ENCODE data around the gene IFNE.
"Not testable (repeated sequence)": the region's sequence is repeated elsewhere in the genome, so short reads cannot be mapped to it uniquely, and the experiment has no call there.

Gene IFNE

DNA sequence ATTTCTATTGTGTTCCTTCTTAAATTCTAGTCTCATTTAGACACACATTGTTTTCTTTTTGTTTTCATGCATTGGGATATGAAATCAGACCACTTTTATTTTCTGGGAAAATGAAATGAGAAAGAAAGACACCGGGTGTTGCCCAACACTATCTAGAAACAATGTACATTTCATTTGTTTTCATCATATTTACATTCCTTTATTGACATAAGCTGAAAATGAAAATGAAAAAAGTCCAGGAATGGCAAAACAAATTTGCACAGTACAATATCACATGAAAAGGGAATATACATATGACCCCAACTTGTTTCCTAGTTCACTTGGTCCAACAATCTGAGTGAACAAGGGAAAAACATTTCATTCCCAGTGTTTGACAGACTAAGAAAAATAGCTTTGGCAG, 20.7 kb downstream of the IFNE start:
- TF ChIP-seq, protein P1, sequence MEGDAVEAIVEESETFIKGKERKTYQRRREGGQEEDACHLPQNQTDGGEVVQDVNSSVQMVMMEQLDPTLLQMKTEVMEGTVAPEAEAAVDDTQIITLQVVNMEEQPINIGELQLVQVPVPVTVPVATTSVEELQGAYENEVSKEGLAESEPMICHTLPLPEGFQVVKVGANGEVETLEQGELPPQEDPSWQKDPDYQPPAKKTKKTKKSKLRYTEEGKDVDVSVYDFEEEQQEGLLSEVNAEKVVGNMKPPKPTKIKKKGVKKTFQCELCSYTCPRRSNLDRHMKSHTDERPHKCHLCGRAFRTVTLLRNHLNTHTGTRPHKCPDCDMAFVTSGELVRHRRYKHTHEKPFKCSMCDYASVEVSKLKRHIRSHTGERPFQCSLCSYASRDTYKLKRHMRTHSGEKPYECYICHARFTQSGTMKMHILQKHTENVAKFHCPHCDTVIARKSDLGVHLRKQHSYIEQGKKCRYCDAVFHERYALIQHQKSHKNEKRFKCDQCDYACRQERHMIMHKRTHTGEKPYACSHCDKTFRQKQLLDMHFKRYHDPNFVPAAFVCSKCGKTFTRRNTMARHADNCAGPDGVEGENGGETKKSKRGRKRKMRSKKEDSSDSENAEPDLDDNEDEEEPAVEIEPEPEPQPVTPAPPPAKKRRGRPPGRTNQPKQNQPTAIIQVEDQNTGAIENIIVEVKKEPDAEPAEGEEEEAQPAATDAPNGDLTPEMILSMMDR (IDR thresholded peaks at IDR 0.05; ENCODE audit: low read depth, low read length): no peak
- no peak overlapping the region for H3K4me3 ChIP-seq (ENCODE audit: low read depth, low read length)
- no peaks in the 10 kb centered on the region for H3K9me3 ChIP-seq
- H3K36me3 ChIP-seq: no peaks in the 10 kb centered on the region
- H3K4me1 ChIP-seq: no peaks in the 10 kb centered on the region
- no peak for DNase-seq
- no peaks in the 10 kb centered on the region for H3K27me3 ChIP-seq

GRCh38 chr9:21455320-21455719, 26.8 kb downstream of the IFNE start:
- no peak for DNase-seq
- Histone ChIP-seq H3K9me3 (no peaks in the 10 kb centered on the region), H3K27me3 (no peaks in the 10 kb centered on the region), H3K4me1 (no peaks in the 10 kb centered on the region), H3K4me3 (ENCODE audit: low read depth, low read length) (no peak overlapping the region), H3K36me3 (no peaks in the 10 kb centered on the region)
- TF ChIP-seq, protein P1 (IDR thresholded peaks at IDR 0.05; ENCODE audit: low read depth, low read length): peak; percentile 63

DNA sequence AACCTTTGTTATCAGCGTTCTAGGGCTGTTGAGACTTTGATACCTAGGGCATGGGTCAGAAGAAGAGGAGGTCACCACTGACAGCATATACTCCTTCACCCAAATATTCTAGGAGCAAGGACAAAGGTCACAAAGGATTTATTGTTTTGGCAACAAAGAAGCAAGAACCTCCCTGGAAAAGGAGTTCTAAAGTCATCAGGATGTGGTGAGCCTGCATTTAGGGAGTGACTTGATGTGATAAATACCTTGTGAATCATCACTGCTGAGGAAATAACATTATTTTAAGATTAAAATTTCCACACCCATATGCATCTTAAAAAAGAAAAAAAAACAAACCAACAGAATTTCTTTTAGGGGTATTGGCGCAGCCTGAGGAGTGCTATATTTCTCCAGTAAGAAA, 28.0 kb downstream of the IFNE start:
- H3K9me3 ChIP-seq: no peaks in the 10 kb centered on the region
- no peak overlapping the region for H3K4me3 ChIP-seq (ENCODE audit: low read depth, low read length)
- no peaks in the 10 kb centered on the region for H3K27me3 ChIP-seq
- H3K4me1 ChIP-seq: no peaks in the 10 kb centered on the region
- TF ChIP-seq, protein P1 (IDR thresholded peaks at IDR 0.05; ENCODE audit: low read depth, low read length): no peak
- DNase-seq: no peak
- H3K36me3 ChIP-seq: no peaks in the 10 kb centered on the region

- DNase-seq: no peak
Observed at GRCh38 chr9:21452681-21453080, 29.4 kb downstream of the IFNE start.

GRCh38 chr9:21450733-21451394, 31.2 kb downstream of the IFNE start:
- H3K4me3 ChIP-seq (ENCODE audit: low read depth, low read length): no peak overlapping the region
- H3K27me3 ChIP-seq: no peaks in the 10 kb centered on the region

More at GRCh38 chr9:21452681-21453080, 29.4 kb downstream of the IFNE start:
- Histone ChIP-seq H3K27me3 (no peaks in the 10 kb centered on the region), H3K4me3 (ENCODE audit: low read depth, low read length) (no peak overlapping the region), H3K36me3 (no peaks in the 10 kb centered on the region), H3K4me1 (no peaks in the 10 kb centered on the region), H3K9me3 (no peaks in the 10 kb centered on the region)
- TF ChIP-seq, protein P1 (IDR thresholded peaks at IDR 0.05; ENCODE audit: low read depth, low read length): no peak

DNA sequence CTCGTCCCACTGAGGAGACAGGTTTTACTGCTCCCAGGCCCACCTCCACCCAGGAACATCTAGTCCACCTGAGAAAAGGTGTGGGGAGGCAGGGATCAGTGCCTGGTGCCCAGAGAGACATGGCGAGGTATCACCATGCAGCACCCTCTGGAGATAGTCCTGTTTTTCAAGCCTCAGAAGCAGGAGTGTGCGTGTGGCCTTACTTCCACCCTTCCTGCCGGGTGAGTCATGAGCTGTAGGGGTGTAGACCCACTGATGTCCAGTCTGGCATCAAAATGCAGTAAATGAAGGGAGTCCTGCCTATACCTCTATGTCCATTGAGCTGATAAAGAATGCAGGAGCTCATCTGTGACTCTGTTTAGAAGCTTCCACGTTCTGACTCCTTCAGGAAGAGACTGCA, 32.8 kb downstream of the IFNE start:
- H3K9me3 ChIP-seq; DNase-seq; H3K4me3 ChIP-seq (ENCODE audit: low read depth, low read length); H3K36me3 ChIP-seq; H3K4me1 ChIP-seq; H3K27me3 ChIP-seq: not testable (repeated sequence)

More at GRCh38 chr9:21450733-21451394, 31.2 kb downstream of the IFNE start:
- Histone ChIP-seq H3K4me1 (no peaks in the 10 kb centered on the region), H3K9me3 (no peaks in the 10 kb centered on the region), H3K36me3 (no peaks in the 10 kb centered on the region)
- TF ChIP-seq, protein P1 (IDR thresholded peaks at IDR 0.05; ENCODE audit: low read depth, low read length): no peak
- DNase-seq: no peak
